CD4-positive, alpha-beta T cell treated with Interleukin-21 for 1 hour (primary cell): Measurements from ENCODE around the gene CDCA7L.
"Not testable (repeated sequence)": the region's sequence is repeated elsewhere in the genome, so short reads cannot be mapped to it uniquely, and the experiment has no call there.

Experiments
- DNase-seq: peaks from one replicate; pipeline ENCODE4 v3.0.0-alpha.2; 2020

CDCA7L gene

DNA sequence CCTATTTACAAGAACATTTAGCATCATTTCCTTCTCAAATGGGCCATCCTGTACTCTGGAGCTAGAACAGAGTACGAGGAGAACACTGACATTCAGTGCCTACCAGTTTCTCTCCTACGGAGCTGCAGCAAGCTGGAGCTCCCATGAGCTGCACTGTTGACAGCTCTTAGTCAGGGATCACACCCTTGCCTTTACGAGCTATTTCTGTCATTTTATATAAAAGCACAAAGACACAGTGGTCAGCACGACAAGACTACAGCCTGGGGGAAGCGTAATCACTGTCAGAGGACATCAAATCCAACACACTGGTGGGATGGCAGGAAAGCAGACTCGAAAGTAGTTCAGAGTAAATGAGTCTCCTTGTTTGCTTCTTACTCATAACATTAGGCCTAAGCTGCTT is 2.7 kb downstream of the CDCA7L start:
- no peak for DNase-seq

DNA sequence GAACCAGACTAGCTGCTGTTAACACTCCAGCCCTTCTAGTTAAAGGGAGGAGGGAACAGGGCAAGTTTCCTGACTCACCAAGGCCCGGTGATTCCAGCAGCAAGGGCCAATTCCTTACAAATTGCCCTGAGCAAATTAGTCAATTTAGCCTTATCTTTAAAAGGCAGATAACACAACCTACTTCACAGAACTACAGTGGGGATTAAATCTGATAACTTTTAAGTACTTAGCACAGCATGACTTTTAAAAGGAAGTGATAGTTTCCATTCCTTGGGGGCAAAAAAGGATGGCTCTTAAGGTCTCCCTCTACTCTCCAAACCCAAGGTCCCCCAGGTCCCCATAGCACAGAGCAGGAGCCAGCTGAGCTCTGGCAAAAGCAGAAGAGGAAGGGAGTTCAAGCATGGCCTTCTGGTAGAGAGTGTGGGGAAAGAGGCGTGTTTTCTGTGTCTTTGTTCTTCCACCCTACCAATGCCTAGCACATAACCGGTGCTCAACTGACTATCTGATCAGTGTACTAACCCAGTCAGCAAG is 4.0 kb downstream of the CDCA7L start:
- no peak for DNase-seq

DNA sequence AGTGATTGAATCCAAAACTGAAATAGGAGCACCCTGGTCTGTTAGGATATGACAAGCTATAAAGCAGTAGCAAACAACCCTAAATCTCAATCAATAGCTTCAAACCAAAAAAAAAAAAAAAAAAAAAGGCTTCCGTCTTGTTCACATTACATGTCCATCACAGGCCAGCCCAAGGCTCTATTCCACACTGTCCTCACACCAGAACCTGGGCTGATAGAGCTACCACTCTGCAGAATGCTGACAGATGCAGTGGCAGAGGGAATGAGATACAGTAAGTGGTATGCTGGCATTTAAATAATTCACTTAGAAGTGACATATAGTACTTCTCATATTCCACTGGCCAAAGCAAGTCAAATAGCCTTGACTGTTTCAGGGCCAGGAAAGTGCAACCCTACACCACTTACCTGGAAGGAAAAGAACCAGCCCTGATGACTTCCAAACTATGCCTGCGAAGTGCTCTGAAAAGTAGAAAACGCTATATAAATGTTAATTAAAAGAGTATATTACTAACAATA is 5.8 kb downstream of the CDCA7L start:
- no peak for DNase-seq

DNA sequence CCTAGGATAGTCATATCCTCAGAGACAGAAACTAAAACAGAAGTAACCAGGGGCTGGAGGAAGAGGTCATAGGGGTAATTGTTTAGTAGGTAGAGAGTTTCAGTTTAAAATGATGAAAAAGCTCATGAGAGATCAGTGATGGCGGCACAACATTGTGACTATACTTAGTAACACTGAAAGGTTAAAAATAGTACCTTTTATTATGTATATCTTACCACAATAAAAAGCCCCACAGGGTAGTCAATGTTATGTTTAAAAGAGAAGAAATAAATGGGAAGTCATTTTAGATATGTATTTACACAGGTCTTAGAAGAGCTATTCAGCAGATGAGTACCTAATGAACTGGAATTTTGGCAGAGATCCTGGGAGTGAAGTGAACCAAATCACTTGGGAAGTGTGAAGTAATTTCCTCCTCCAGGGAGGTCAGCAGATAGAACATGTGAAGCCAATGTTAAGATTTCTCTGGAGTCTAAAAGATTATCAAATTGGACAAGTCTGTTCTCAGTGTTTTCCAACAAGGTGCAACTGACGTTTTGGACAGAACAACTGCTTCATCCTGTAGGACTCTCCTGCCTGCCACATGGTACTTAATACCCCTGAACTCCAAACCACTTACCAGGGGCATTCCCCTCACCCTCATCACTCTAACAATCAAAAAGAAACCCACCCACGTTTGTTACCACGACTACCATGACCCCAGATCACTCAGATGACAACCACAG is 6.4 kb downstream of the CDCA7L start:
- no peak for DNase-seq

DNA sequence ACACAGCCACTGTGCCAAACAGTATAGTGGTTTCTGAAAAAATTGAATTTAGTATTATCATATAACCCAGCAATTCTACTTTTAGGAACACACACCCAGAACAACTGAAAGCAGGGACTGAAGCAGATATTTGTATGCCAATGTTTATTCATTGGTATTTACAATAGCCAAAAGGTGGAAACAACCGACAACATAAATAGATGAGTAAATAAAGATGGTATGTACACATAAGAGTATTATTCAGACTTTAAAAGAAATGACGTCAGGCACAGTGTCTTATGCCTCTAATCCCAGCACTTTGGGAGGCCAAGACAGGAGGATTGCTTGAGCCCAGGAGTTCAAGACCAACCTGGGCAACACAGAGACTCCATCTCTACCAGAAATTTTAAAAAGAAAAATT is 7.2 kb downstream of the CDCA7L start:
- DNase-seq, result no peak

DNA sequence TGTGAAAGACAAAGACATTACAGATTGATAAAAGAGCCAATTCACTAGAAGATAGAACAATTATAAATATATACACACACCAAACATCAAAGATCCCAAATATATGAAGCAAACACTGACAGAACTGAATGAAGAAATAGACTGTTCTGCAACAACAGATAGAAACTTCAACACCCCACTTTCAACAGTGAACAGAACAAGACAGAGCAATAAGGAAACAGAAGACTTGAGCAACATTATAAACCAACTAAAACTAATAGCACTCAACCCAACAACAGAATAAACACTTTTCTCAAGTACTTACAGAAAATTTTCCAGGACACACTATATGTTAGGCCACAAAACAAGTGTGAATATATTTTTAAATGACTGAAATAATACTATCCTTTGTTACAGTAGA is 10.9 kb downstream of the CDCA7L start:
- DNase-seq, result no peak

DNA sequence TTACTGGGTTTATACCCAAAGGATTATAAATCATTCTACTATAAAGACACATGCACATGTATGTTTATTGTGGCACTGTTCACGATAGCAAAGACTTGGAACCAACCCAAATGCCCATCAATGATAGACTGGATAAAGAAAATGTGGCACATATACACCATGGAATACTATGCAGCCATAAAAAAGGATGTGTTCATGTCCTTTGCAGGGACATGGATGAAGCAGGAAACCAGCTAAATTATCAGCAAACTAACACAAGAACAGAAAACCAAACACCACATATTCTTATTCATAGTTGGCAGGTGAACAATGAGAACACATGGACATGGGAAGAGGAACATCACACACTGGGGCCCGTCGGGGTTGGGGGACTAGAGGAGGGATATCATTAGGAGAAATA is 12.4 kb downstream of the CDCA7L start:
- DNase-seq, result not testable (repeated sequence)

DNA sequence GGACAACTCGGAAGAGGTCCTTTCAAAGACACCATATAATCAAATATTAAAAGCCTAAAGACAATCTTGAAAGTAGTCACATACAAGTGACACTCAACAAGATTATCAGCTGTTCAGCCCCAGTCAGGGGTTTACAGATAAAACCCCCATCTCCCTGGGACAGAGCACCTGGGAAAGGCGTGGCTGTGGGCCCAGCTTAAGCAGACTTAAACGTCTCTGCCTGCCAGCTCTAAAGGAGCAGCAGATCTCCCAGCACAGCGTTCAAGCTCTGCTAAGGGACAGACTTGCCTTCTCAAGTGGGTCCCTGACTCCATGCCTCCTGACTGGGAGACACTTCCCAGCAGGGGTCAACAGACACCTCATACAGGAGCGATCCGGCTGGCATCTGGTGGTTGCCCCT is 18.0 kb downstream of the CDCA7L start:
- DNase-seq, result no peak

DNA sequence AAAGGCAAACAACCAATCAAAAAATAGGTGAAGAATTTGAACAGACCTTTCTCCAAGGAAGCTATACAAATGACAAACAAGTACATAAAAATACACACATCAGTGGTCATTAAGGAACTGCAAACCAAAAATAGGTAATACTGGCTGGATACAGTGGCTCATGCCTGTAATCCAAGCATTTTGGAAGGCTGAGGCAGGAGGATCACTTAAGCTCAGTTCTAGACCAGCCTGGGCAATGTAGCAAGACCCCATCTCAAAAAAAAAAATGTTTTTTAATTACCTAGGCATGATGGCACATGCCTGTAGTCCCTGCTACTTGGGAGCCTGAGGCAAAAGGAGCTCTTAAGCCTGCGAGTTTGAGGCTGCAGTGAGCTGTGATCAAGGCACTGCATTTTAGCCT is 19.3 kb downstream of the CDCA7L start:
- DNase-seq, result no peak

DNA sequence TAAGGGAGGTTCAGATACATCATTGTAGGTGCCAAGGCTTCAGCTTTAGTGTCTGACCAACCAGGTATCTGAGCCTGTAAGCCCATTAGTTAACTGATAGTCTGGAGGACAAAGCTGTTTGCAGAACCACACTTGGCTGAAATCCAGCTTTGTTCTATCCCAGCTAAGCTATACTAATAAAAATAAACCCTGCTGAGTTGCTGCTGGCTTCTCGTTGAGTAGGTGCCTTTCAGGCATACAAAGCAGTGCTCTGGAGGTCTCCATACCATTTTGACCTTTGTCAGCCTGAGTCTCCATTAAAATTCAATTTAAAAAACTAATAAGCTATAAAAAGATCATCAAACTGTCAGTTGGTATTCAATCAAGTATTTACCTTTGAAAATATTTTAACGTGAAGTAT is 22.0 kb downstream of the CDCA7L start:
- no peak for DNase-seq

DNA sequence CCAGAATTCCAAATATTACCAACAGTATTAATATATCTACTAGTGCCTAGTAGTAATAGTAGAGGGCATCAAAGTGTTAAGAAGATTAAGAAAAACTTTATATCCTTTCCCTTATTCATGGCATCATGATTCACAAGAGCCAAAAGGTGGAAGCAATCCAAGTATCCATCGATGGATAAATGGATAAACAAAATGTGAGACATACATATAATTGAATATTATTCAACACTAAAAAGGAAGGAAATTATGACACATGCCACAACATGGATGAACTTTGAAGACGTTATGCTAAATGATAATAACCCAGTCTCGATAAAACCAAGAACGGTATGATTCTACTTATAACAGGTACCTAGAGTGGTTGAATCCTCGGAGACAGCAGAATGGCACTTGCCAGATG is 23.1 kb downstream of the CDCA7L start:
- DNase-seq, result no peak

DNA sequence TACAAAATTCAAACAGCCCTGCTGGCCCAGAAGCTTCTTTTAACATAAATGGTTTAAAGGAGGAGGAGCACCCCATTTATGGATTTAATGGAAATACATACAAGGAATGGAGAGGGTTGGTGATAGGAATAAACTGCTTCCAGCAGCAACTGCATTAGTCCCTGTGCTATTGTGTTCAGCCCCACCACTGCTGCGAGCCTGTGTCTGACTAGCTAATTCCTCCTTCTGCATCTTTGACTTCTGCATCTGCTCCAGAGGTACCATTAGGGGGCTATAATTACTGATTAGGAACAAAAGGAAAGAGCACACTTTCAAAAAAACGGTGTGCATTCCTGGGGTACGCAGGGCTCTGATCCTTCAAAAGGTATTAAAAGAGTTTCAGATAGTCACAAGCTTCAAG is 24.8 kb downstream of the CDCA7L start:
- no peak for DNase-seq

DNA sequence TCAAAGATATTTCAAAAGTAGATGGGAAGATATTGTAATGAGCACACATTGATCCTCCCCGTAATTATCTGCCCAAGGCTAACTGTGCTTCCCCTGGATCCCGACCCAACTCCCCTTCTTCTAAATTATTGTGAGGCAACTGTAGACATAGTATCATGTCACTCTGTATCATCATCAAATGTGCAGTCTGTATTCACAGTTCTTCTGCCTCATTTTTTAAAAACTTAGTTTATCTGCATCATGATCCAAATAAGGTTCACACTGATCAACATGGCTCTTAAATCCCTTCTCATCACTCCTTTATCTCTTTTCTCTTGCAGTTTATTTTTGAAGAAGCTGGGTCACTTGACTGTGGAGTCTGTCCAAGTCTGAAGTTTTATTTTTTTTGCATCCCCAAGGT is 27.5 kb downstream of the CDCA7L start:
- DNase-seq, result no peak

DNA sequence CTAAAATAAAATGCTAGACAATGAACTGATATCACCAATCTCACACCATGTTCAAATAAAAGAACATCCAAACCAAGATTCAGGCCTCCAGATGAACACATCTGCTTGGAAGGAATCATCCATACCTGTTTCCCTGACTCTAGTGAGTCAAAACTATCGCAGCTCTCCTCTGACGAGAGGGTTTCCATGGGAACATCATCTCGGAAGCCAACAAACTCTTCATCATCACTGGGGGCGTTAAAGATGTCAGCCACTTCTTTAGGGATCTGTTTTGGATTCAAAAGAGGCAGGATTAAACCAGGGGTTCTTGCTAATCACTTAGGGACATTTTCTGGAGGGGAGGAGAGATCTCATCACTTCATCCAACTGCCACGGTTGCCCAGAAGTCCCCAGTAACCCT is 29.1 kb downstream of the CDCA7L start:
- no peak for DNase-seq

DNA sequence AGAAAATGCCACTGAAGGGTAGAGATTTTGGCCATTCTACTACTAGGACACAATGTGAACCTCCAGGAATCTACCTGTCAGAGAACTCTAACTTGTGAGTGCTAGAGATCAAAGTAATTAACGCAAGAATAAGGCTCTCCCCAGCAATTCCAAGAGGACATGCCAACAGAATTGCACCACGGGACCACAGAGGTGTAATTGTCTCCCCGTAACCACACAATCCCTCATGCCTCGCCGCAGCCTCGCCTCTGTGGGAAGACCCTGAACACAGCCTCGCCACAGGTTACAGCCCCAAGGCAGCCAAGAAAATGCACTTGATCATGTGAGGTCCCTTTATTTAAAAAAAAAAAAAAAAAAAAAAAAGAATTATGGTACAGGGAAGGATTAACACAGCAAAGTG is 29.5 kb downstream of the CDCA7L start:
- no peak for DNase-seq

DNA sequence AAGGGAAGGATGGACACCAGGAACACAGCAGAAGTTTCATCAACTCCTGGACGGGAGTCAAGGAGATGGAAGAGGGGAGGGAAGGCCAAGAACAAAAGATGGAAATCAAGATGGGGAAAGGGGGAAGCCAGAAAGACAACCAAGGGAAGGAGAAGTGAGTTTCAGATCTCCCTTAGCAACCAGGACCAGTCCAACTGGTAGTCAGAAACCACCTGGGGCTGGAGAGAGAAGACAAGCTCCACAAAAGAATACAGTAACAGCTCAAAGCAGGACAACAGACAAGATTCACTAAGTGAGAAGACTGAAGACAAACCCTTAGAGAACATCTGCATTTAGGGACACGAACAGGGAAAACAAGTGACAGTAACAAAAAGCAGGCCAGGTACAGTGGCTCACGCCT is 30.6 kb downstream of the CDCA7L start:
- DNase-seq, result no peak

DNA sequence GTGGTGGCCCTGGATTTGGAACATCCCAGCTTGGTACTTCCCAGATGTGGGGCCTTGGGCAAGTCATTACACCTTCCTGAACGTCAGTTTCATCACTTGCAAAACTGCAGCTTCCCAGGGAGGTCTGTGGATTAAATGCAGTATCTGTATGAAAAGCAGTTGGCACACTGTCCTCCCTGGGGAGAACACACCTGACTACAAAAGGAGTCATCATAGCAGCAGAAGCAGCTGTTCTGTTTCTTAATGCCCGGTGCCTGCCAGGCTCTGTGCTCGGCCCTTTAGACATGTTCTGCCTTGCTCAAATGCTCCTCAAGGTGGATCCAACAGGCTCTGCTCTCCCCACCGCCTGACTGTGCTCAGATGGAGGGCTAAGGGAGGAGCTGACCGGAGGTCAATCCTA is 31.0 kb downstream of the CDCA7L start:
- DNase-seq, result no peak

DNA sequence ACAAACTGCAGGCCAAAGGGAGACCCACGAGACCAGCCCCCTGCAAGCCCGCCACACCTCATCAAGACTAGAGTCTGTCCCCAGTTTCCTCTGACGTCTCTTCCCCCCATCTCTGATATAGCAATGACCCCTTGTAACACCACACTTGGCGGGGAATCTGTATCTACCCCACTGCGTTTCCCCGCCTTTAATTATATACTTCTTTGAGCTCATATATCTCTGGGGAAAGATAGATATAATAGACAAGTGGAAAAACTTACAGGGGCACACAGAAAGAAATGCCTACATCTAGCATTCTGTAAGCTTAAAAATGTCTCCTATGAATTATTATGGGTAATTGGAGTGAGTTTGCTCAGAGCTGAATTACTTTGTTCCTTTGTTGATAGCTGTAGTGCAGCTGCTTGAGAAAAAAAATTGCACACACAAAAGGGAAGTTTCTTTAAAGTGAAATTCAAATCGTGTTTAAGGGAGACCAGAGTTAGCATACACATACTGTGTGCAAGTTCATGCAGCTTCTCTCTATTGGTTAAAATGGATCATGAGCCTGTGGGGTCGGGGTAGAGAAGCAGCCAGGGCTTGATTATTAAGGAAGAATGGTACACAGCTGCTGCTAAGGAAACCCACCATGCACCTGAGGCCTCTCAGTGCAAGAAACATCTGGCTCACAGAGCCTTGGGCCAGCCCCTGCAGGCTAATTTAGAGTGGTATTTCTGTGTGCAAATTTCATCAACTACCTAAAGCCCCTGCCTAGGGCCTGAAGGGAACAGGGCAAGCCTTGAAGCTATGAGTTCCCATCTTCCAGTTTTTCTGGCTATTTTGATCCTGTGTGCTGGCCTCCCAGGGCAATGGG is 32.5 kb downstream of the CDCA7L start:
- no peak for DNase-seq

DNA sequence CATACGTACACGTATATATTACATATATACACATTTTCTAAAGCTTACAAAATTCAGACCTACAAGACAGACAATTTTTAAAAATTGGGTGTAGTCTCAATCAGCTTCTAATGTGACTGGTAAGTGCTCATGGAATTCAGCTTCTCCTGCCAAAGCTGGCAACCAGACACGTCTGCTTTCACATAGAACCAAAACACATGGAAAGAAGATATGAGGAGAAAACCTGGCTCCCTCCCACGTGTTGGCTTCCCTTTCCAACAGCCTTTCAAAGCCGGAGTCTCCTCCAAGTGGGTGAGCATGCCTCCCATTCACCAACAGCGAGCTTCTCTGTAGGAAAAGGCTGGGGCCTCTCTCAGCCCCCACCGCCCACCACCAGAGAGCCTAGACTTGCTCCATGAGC is 33.4 kb downstream of the CDCA7L start:
- DNase-seq, result no peak

DNA sequence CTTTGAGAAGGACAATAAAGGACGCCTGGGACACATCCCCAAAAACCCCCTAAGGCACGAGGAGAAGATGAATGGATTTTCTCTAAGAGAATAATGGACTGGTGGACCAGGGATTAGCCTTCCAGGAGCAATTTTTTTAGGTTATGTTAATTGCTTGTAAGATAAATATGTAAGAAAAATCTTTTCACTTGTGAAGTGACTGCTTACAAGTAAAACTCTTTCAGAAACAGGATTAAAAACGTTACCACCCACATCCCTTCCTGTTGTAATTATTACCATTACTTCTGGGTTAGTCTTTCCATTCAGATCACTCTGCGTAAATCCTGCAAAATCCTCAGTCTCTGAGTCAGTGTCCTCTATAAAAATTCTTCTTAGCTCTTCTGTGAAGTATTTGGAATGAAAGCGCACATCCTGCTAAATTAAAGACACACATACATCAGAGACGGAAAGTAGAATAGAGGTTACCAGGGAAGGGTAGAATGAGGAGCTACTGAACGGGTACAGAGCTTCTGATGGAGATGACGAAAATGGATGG is 34.3 kb downstream of the CDCA7L start:
- DNase-seq, result no peak

DNA sequence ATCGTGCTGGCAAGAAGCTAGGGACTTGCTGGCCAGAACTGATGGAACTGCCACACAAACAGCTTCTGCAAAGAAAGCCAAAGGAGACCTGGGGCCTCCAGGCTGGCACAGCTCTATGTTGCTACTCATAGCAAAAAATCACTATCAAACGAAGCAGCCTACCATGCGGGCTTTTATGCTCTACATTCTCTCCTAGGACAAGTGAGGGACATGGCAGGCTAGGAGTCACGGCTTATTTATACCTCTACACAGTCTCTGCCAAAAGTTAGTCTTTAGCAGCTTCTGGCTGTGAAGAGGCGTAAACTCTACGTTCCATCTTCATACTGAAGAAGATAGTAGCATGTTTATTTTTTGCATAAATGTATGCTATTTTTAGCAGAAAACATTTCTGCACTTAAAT is 35.4 kb downstream of the CDCA7L start:
- no peak for DNase-seq

DNA sequence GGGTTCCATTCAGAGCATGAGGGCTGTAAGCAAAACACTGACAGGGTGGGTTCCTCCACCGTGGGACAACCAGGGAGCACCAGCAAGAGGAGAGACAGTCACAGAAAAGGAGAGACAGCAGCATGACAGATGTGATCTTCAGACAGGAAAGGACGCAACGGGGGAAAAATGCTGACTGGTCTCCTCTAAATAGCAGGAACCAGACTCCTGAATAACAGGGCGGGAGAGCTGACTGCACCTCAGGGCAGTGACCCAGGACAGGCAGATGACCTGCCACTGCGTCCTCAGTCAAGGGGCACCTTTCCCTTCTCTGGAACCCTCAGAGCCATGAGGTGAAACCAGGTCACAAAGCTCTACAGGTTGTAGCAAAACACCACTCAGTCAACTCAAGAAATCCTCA is 37.0 kb downstream of the CDCA7L start:
- no peak for DNase-seq

DNA sequence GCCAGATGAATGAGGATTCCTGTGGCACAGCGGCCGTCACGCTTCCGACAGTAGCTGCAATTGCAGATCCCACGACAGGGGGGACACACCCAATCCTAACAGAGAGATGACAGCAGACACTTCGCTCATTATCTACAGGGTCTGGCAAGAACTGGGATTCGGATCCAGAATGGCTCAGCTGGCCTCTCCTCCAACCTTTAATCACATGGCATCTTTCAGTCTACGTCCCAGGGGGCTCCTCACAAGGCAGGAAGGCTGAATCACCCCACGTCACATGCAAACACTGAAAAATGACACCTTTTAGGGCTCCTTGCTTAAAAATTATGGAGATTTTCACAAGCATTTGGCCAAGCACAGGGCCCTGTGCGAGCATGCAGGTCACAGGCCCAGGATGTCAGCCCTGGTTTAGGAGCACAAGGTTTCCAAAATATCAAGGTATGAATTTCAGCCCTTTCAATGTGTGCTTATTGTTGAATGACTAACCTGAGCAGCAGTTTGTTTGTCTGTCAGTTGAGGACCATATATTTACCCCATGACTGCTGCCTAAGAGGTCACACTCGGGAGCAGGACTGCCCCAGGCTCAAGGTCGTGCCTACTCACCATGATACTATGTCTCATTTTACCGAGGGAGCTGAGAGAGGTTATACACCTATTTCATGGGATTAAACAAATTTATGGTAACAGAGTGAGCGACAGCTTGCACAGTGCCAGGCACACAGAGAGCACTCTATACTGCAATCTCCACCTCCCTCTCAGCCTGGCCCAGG is 42.5 kb downstream of the CDCA7L start:
- no peak for DNase-seq
